SK-N-MC (cell line): Measurements from ENCODE around the gene ETFB.
A peak's percentile ranks its signal among the peaks of the same experiment; 100 is the strongest.

Experiments used
- DNase-seq: peaks from one replicate; pipeline ENCODE4 v3.0.0-alpha.2; 2011; ENCODE audit warnings: low read depth, low spot score
- H3K27ac ChIP-seq: fragments of 200-600 bp; sonication (generic); 2 replicates; pipeline ENCODE4 v1.5.1; 2016; ENCODE audit warnings: mixed run types
- H3K36me3 ChIP-seq: fragments of 200-600 bp; sonication (generic); 2 replicates; pipeline ENCODE4 v1.6.1; 2017; ENCODE audit warnings: antibody characterized with exemption, low read length, mixed read lengths; ENCODE audit not compliant: insufficient read depth
- H3K4me3 ChIP-seq: fragments of 200-600 bp; sonication (generic); 2 replicates; pipeline ENCODE4 v1.5.1; 2016
- H3K9ac ChIP-seq: fragments of 200-600 bp; sonication (generic); 2 replicates; pipeline ENCODE4 v1.8.0; 2017; ENCODE audit warnings: mixed run types, mixed read lengths; ENCODE audit not compliant: insufficient read length
- H3K9me3 ChIP-seq: fragments of 200-600 bp; sonication (generic); 2 replicates; pipeline ENCODE4 v1.6.1; 2017; ENCODE audit warnings: low read depth, mild to moderate bottlenecking, antibody characterized with exemption, low read length, moderate library complexity, mixed read lengths
- EZH2 ChIP-seq: fragments of 200-600 bp; sonication (generic); IDR thresholded peaks from one replicate; pipeline ENCODE4 v1.6.1; 2017; ENCODE audit warnings: antibody characterized with exemption
- FOXP2 ChIP-seq: optimal IDR thresholded peaks from 2 replicates; pipeline ENCODE3; 2011; ENCODE audit warnings: mild to moderate bottlenecking, moderate library complexity; ENCODE audit not compliant: insufficient read depth; ENCODE audit errors: extremely low read length, control extremely low read depth
- POLR2AphosphoS5 ChIP-seq: IDR thresholded peaks from 2 replicates; pipeline ENCODE4 v1.6.1; 2012; ENCODE audit warnings: mild to moderate bottlenecking, low read depth, low read length, borderline replicate concordance

The ETFB gene

GRCh38 chr19:51338563-51339312 is 27.4 kb downstream of the ETFB start:
- no peak overlapping the region for H3K27ac ChIP-seq
- peak overlapping the region; percentile 84 for H3K4me3 ChIP-seq
- TF ChIP-seq FOXP2: no peak

GRCh38 chr19:51337861-51338562 is 28.2 kb downstream of the ETFB start:
- H3K4me3 ChIP-seq: no peak overlapping the region
- TF ChIP-seq POLR2AphosphoS5 (no peak), EZH2 (no peak), FOXP2 (no peak)
- no peaks in the 10 kb centered on the region for H3K9me3 ChIP-seq
- no peak for DNase-seq
- no peak overlapping the region for H3K9ac ChIP-seq
- H3K27ac ChIP-seq: no peak overlapping the region
- H3K36me3 ChIP-seq: no peaks in the 10 kb centered on the region

More at GRCh38 chr19:51338563-51339312, 27.4 kb downstream of the ETFB start:
- DNase-seq: no peak
- no peak overlapping the region for H3K9ac ChIP-seq
- H3K9me3 ChIP-seq: no peaks in the 10 kb centered on the region
- H3K36me3 ChIP-seq: no peaks in the 10 kb centered on the region

- Histone ChIP-seq H3K27ac (no peak overlapping the region), H3K36me3 (no peaks in the 10 kb centered on the region), H3K9ac (no peak overlapping the region), H3K4me3 (no peak overlapping the region), H3K9me3 (no peaks in the 10 kb centered on the region)
- no peak for TF ChIP-seq POLR2AphosphoS5
- no peak for TF ChIP-seq EZH2
- TF ChIP-seq FOXP2: no peak
- no peak for DNase-seq
Observed at GRCh38 chr19:51337141-51337860, 28.9 kb downstream of the ETFB start.

GRCh38 chr19:51333836-51334460 is 32.2 kb downstream of the ETFB start:
- no peak for DNase-seq
- H3K9ac ChIP-seq: no peak overlapping the region
- no peak overlapping the region for H3K27ac ChIP-seq
- no peaks in the 10 kb centered on the region for H3K9me3 ChIP-seq
- no peak overlapping the region for H3K4me3 ChIP-seq
- TF ChIP-seq POLR2AphosphoS5 (no peak), EZH2 (no peak), FOXP2 (no peak)
- no peaks in the 10 kb centered on the region for H3K36me3 ChIP-seq

GRCh38 chr19:51331716-51332115 is 34.5 kb downstream of the ETFB start:
- H3K27ac ChIP-seq: no peak overlapping the region
- no peaks in the 10 kb centered on the region for H3K36me3 ChIP-seq
- no peak for DNase-seq
- no peaks in the 10 kb centered on the region for H3K9me3 ChIP-seq
- H3K4me3 ChIP-seq: no peak overlapping the region
- TF ChIP-seq POLR2AphosphoS5: no peak
- TF ChIP-seq FOXP2: no peak
- TF ChIP-seq EZH2: no peak
- no peak overlapping the region for H3K9ac ChIP-seq

GRCh38 chr19:51331193-51331592 is 35.0 kb downstream of the ETFB start:
- Histone ChIP-seq H3K9me3 (no peaks in the 10 kb centered on the region), H3K4me3 (no peak overlapping the region), H3K27ac (no peak overlapping the region), H3K36me3 (no peaks in the 10 kb centered on the region), H3K9ac (no peak overlapping the region)
- TF ChIP-seq EZH2 (no peak), POLR2AphosphoS5 (no peak), FOXP2 (no peak)
- no peak for DNase-seq

- Histone ChIP-seq H3K36me3 (no peaks in the 10 kb centered on the region), H3K4me3 (no peak overlapping the region), H3K9ac (no peak overlapping the region), H3K27ac (no peak overlapping the region), H3K9me3 (no peaks in the 10 kb centered on the region)
- DNase-seq: no peak
- no peak for TF ChIP-seq POLR2AphosphoS5
- no peak for TF ChIP-seq FOXP2
- no peak for TF ChIP-seq EZH2
Observed at GRCh38 chr19:51330366-51330765, 35.8 kb downstream of the ETFB start.

- TF ChIP-seq FOXP2 (no peak), EZH2 (no peak), POLR2AphosphoS5 (no peak)
- Histone ChIP-seq H3K4me3 (no peak overlapping the region), H3K27ac (no peak overlapping the region), H3K36me3 (no peaks in the 10 kb centered on the region), H3K9me3 (no peaks in the 10 kb centered on the region), H3K9ac (no peak overlapping the region)
- no peak for DNase-seq
Observed at GRCh38 chr19:51329411-51329810, 36.8 kb downstream of the ETFB start.
